Upper lobe of left lung (tissue), 4 donors: ENCODE measurements around the gene UQCC2.

Experiments used
- POLR2A ChIP-seq, 4 donors: fragments of 450-650 bp; IDR thresholded peaks; one replicate each; pipeline ENCODE4 v1.5.1; 2016 to 2017; ENCODE audit warnings: antibody characterized with exemption in 4 of 4, mild to moderate bottlenecking in 2 of 4
- TF ChIP-seq, protein P1 (sequence below), 6 experiments: fragments of 450-650 bp in 4 of 6; fragments of 200-600 bp in 2 of 6; sonication (generic) in 2 of 6; IDR thresholded peaks; one replicate each; pipeline ENCODE4 v1.5.1; 2016 to 2019; ENCODE audit warnings: antibody characterized with exemption in 6 of 6

DNA sequence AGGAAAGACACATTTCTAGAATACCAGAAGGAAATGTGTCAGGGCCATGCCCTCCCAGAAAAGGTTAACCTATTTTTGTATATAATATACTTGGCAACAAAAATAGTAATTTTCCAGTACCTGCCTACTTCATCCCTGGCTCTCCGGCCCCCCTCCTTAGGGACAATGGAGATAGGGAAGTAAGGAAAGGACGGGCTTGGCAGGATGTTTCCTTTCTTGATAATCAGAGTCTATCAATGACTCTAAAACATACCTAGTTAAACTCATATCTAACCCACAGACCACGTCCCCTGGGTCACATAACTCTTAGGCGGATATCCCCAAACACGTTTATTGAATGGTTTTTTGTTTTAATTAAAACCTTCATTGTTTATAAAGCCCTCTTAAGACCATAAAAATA, 11.8 kb downstream of the UQCC2 start:
- TF ChIP-seq, protein P1, sequence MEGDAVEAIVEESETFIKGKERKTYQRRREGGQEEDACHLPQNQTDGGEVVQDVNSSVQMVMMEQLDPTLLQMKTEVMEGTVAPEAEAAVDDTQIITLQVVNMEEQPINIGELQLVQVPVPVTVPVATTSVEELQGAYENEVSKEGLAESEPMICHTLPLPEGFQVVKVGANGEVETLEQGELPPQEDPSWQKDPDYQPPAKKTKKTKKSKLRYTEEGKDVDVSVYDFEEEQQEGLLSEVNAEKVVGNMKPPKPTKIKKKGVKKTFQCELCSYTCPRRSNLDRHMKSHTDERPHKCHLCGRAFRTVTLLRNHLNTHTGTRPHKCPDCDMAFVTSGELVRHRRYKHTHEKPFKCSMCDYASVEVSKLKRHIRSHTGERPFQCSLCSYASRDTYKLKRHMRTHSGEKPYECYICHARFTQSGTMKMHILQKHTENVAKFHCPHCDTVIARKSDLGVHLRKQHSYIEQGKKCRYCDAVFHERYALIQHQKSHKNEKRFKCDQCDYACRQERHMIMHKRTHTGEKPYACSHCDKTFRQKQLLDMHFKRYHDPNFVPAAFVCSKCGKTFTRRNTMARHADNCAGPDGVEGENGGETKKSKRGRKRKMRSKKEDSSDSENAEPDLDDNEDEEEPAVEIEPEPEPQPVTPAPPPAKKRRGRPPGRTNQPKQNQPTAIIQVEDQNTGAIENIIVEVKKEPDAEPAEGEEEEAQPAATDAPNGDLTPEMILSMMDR (IDR thresholded peaks at IDR 0.05), result no peak
- no peak for TF ChIP-seq POLR2A (IDR thresholded peaks at IDR 0.05)
